Measurements from ENCODE around the gene ACTG2. TPM values are rescaled to one million over a fixed set of nuclear protein-coding genes. Genes with fewer than 3 reads are reported as not detected.
A peak's percentile ranks its signal among the peaks of the same experiment; 100 is the strongest.

Gene ACTG2
- total and polyA plus RNA-seq, 2 experiments from 2014 or later = not detected

GRCh38 chr2:73964223-73964622, 71.4 kb downstream of the ACTG2 start:
- no peak overlapping the region for H3K4me3 ChIP-seq
- no peak overlapping the region for H3K27ac ChIP-seq
- H3K4me1 ChIP-seq (ENCODE audit: insufficient read depth) = no peaks in the 10 kb centered on the region
- no peaks in the 10 kb centered on the region for H3F3A ChIP-seq (ENCODE audit: insufficient read depth)
- no peaks in the 10 kb centered on the region for H3K9me2 ChIP-seq (ENCODE audit: insufficient read depth)
- in situ Hi-C loops (cut with MboI) = no loop called here
- DNase-seq = no peak
- peaks cover 7% of the 10 kb centered on the region; the same call in 1 of the 2 replicates for H3K36me3 ChIP-seq (ENCODE audit: low read depth)
- no peaks in the 10 kb centered on the region for H3K79me2 ChIP-seq (ENCODE audit: insufficient read depth)
- H3K9ac ChIP-seq = no peak overlapping the region
- no peak for TF ChIP-seq EZH2phosphoT487 (IDR thresholded peaks at IDR 0.05; ENCODE audit: insufficient read depth, low read depth)
- TF ChIP-seq EZH2 (IDR thresholded peaks at IDR 0.05; ENCODE audit: insufficient read depth, poor library complexity, severe bottlenecking) = no peak
- no peaks in the 10 kb centered on the region for H4K20me1 ChIP-seq (ENCODE audit: insufficient read depth)
- 92 to 95% methylated on average over 2 of the region's 2 CpGs for WGBS, 2 experiments (ENCODE audit: low coverage in 1 of 2, low lambda C conversion rate in 2 of 2, missing lambda C conversion rate in 2 of 2)
- no peaks in the 10 kb centered on the region for H3K9me3 ChIP-seq (ENCODE audit: low read depth)
- H3K27me3 ChIP-seq (replicated peaks; ENCODE audit: insufficient read depth) = no peaks in the 10 kb centered on the region
- no peak overlapping the region for H3K4me2 ChIP-seq (ENCODE audit: unreplicated experiment)
- H2AFZ ChIP-seq = no peak overlapping the region

DNA sequence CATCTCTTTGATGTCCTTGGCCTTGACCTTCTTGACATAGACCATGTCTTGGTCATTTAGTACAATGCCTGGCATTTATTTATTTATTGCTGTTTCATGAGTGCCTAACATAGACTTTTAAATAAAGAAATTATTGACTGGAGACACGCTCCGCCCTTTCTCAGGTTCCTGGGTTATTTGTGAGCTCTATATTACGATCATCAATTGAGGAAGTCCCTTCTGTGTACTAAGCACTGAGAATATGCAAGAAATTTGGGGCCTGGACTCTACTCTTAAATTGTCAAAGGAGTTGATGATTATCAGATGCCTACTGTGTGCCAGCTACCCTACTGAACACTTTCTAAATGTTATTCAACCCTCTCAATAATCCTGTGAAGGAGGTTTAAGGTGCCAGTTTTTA, 72.2 kb downstream of the ACTG2 start:
- in situ Hi-C loops (cut with MboI) = no loop called here
- no peak overlapping the region for H2AFZ ChIP-seq
- no peak overlapping the region for H3K27ac ChIP-seq
- no peaks in the 10 kb centered on the region for H3F3A ChIP-seq (ENCODE audit: insufficient read depth)
- H3K4me1 ChIP-seq (ENCODE audit: insufficient read depth) = 0 out of 2 replicates have a peak, but pooled peaks cover 3% of the 10 kb centered on the region
- 93 to 95% methylated on average over 3 of the region's 3 CpGs for WGBS, 2 experiments (ENCODE audit: low coverage in 1 of 2, low lambda C conversion rate in 2 of 2, missing lambda C conversion rate in 2 of 2)
- no peaks in the 10 kb centered on the region for H3K9me3 ChIP-seq (ENCODE audit: low read depth)
- H3K9ac ChIP-seq = no peak overlapping the region
- no peaks in the 10 kb centered on the region for H4K20me1 ChIP-seq (ENCODE audit: insufficient read depth)
- no peaks in the 10 kb centered on the region for H3K79me2 ChIP-seq (ENCODE audit: insufficient read depth)
- no peak for DNase-seq
- H3K4me2 ChIP-seq (ENCODE audit: unreplicated experiment) = no peak overlapping the region
- H3K27me3 ChIP-seq (replicated peaks; ENCODE audit: insufficient read depth) = no peaks in the 10 kb centered on the region
- H3K9me2 ChIP-seq (ENCODE audit: insufficient read depth) = no peaks in the 10 kb centered on the region
- no peak for TF ChIP-seq EZH2 (IDR thresholded peaks at IDR 0.05; ENCODE audit: insufficient read depth, poor library complexity, severe bottlenecking)
- TF ChIP-seq EZH2phosphoT487 (IDR thresholded peaks at IDR 0.05; ENCODE audit: insufficient read depth, low read depth) = no peak
- no peak overlapping the region for H3K4me3 ChIP-seq
- no peaks in the 10 kb centered on the region for H3K36me3 ChIP-seq (ENCODE audit: low read depth)

DNA sequence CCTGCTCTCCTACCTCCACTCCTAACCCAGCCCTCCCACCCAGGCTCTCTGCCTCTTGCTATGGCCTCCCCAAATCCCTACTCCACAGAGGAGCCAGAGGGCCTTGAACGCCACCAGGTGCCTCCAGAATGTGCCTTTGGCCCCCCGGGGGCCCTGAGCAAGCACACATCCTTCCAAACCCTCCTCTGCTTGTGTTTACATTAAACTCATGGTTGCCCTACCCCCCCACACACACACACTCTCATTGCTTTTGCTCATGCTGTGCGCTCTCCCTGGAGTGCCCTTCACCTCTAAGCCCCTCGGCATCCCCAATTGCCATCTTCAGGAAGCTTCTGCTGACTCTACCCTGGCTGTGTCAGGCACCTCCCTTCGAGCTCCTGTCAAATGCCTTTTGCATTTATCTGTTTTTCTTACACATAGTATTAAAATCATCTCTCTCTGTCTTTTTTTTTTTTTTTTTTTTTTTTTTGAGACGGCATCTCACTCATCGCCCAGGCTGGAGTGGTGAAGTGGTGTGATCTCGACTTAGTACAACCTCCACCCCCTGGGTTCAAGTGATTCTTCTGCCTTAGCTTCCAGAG, 75.6 kb downstream of the ACTG2 start:
- WGBS, 2 experiments (ENCODE audit: low coverage in 1 of 2, low lambda C conversion rate in 2 of 2, missing lambda C conversion rate in 2 of 2) = 80 to 81% methylated on average over 7 to 8 of the region's 8 CpGs

GRCh38 chr2:73969356-73969755, 76.5 kb downstream of the ACTG2 start:
- no peaks in the 10 kb centered on the region for H3K9me3 ChIP-seq (ENCODE audit: low read depth)
- no peaks in the 10 kb centered on the region for H4K20me1 ChIP-seq (ENCODE audit: insufficient read depth)
- no peaks in the 10 kb centered on the region for H3K36me3 ChIP-seq (ENCODE audit: low read depth)
- H3K4me1 ChIP-seq (ENCODE audit: insufficient read depth) = peaks cover 11% of the 10 kb centered on the region
- no peak overlapping the region for H3K9ac ChIP-seq
- DNase-seq = peak; percentile 46
- no peak overlapping the region for H3K4me2 ChIP-seq (ENCODE audit: unreplicated experiment)
- H3K27ac ChIP-seq = no peak overlapping the region
- TF ChIP-seq EZH2 (IDR thresholded peaks at IDR 0.05; ENCODE audit: insufficient read depth, poor library complexity, severe bottlenecking) = no peak
- no peak for TF ChIP-seq EZH2phosphoT487 (IDR thresholded peaks at IDR 0.05; ENCODE audit: insufficient read depth, low read depth)
- H2AFZ ChIP-seq = no peak overlapping the region
- no peaks in the 10 kb centered on the region for H3K9me2 ChIP-seq (ENCODE audit: insufficient read depth)
- no peaks in the 10 kb centered on the region for H3K79me2 ChIP-seq (ENCODE audit: insufficient read depth)
- no peaks in the 10 kb centered on the region for H3K27me3 ChIP-seq (replicated peaks; ENCODE audit: insufficient read depth)
- in situ Hi-C loops (cut with MboI) = no loop called here
- no peaks in the 10 kb centered on the region for H3F3A ChIP-seq (ENCODE audit: insufficient read depth)
- WGBS, 2 experiments (ENCODE audit: low coverage in 1 of 2, low lambda C conversion rate in 2 of 2, missing lambda C conversion rate in 2 of 2) = 78 to 92% methylated on average over 4 of the region's 4 CpGs
- H3K4me3 ChIP-seq = no peak overlapping the region

More for the DNA sequence above, 75.6 kb downstream of the ACTG2 start:
- Histone ChIP-seq H3K9me3 (ENCODE audit: low read depth) (no peaks in the 10 kb centered on the region), H3K27ac (no peak overlapping the region), H3K9ac (no peak overlapping the region), H3K4me2 (ENCODE audit: unreplicated experiment) (no peak overlapping the region), H3K9me2 (ENCODE audit: insufficient read depth) (no peaks in the 10 kb centered on the region), H3K36me3 (ENCODE audit: low read depth) (no peaks in the 10 kb centered on the region), H3K4me3 (no peak overlapping the region), H2AFZ (no peak overlapping the region), H3K27me3 (replicated peaks; ENCODE audit: insufficient read depth) (no peaks in the 10 kb centered on the region), H3K4me1 (ENCODE audit: insufficient read depth) (peaks cover 11% of the 10 kb centered on the region), H3K79me2 (ENCODE audit: insufficient read depth) (no peaks in the 10 kb centered on the region), H4K20me1 (ENCODE audit: insufficient read depth) (no peaks in the 10 kb centered on the region), H3F3A (ENCODE audit: insufficient read depth) (no peaks in the 10 kb centered on the region)
- TF ChIP-seq EZH2phosphoT487 (IDR thresholded peaks at IDR 0.05; ENCODE audit: insufficient read depth, low read depth) (no peak), EZH2 (IDR thresholded peaks at IDR 0.05; ENCODE audit: insufficient read depth, poor library complexity, severe bottlenecking) (no peak)
- no peak for DNase-seq
- in situ Hi-C loops (cut with MboI) = no loop called here

Small RNA genes lying within 50 kb of the gene (small RNA-seq; reads per million reads assigned to genes)
- not detected for gene RNA5SP97 (ENCODE audit: low read depth, low replicate concordance)

Other genes starting within 250 kb of the ACTG2 start
- gene TPRKB, start 155.7 kb upstream of the ACTG2 start, total RNA-seq (2014; rRNA removed; shearing (Covaris generic)) = 20.1 and 24.4 TPM in 2 replicates
- gene TPRKB, start 155.7 kb upstream of the ACTG2 start, polyA plus RNA-seq (2016; fragmentation: Nextera tagmentation; extraction: Ambion mirVana) = 57.2 and 59.6 TPM in 2 replicates
- gene DUSP11, start 112.9 kb upstream of the ACTG2 start, total RNA-seq (2014; rRNA removed; shearing (Covaris generic)) = 37.3 and 58.3 TPM in 2 replicates
- gene DUSP11, start 112.9 kb upstream of the ACTG2 start, polyA plus RNA-seq (2016; fragmentation: Nextera tagmentation; extraction: Ambion mirVana) = 56.0 and 60.2 TPM in 2 replicates
- gene C2orf78, start 108.8 kb upstream of the ACTG2 start, total RNA-seq (2014; rRNA removed; shearing (Covaris generic)) = not detected in 2 replicates
- not detected in 2 replicates for gene C2orf78, start 108.8 kb upstream of the ACTG2 start, polyA plus RNA-seq (2016; fragmentation: Nextera tagmentation; extraction: Ambion mirVana)
- 16.8 and 24.4 TPM in 2 replicates for gene STAMBP, start 64.0 kb upstream of the ACTG2 start, total RNA-seq (2014; rRNA removed; shearing (Covaris generic))
- gene STAMBP, start 64.0 kb upstream of the ACTG2 start, polyA plus RNA-seq (2016; fragmentation: Nextera tagmentation; extraction: Ambion mirVana) = 35.9 and 36.0 TPM in 2 replicates
- 50.9 and 59.2 TPM in 2 replicates for gene DGUOK, start 33.9 kb downstream of the ACTG2 start, total RNA-seq (2014; rRNA removed; shearing (Covaris generic))
- 116 and 126 TPM in 2 replicates for gene DGUOK, start 33.9 kb downstream of the ACTG2 start, polyA plus RNA-seq (2016; fragmentation: Nextera tagmentation; extraction: Ambion mirVana)
- gene TET3, start 91.9 kb downstream of the ACTG2 start, total RNA-seq (2014; rRNA removed; shearing (Covaris generic)) = 2.9 and 4.3 TPM in 2 replicates
- gene TET3, start 91.9 kb downstream of the ACTG2 start, polyA plus RNA-seq (2016; fragmentation: Nextera tagmentation; extraction: Ambion mirVana) = 1.3 TPM in 2 replicates